K562 (cell line): ENCODE results near the gene MAP3K14. TPM values are rescaled to one million over a fixed set of nuclear protein-coding genes. Genes with fewer than 3 reads are reported as not detected.

Source experiments
- BRF2 ChIP-seq: IDR thresholded peaks from 3 replicates; pipeline ENCODE4 v1.6.1; 2011; ENCODE audit warnings: borderline replicate concordance, mild to moderate bottlenecking; ENCODE audit not compliant: insufficient read length, insufficient read depth
- CCNT2 ChIP-seq: IDR thresholded peaks from 2 replicates; pipeline ENCODE4 v1.6.1; 2011; ENCODE audit warnings: borderline replicate concordance, low read depth, mild to moderate bottlenecking, moderate library complexity, mixed read lengths, low read length; ENCODE audit not compliant: insufficient read length; ENCODE audit errors: extremely low read depth
- ETS1 ChIP-seq: conservative IDR thresholded peaks from 2 replicates; pipeline ENCODE4 v1.6.1; 2011; ENCODE audit warnings: low read depth, mild to moderate bottlenecking, low read length; ENCODE audit not compliant: control insufficient read depth
- HDAC8 ChIP-seq: fragments of 450-650 bp; IDR thresholded peaks from 2 replicates; pipeline ENCODE4 v1.6.1; 2016; ENCODE audit warnings: mild to moderate bottlenecking, missing genetic modification characterization, moderate library complexity, missing compliant biosample characterization
- IFI16 ChIP-seq: fragments of 250-450 bp; sonication (Bioruptor Pico); IDR thresholded peaks from 2 replicates; pipeline ENCODE4 v2.1.2; 2022; ENCODE audit warnings: mild to moderate bottlenecking, inconsistent platforms
- MAFG ChIP-seq: fragments of 450-650 bp; conservative IDR thresholded peaks from 2 replicates; pipeline ENCODE4 v1.6.1; 2016; ENCODE audit warnings: missing genetic modification characterization, missing compliant biosample characterization
- NFRKB ChIP-seq: fragments of 450-650 bp; IDR thresholded peaks from 2 replicates; pipeline ENCODE4 v1.6.1; 2016; ENCODE audit warnings: low read depth
- PML ChIP-seq: IDR thresholded peaks from 2 replicates; pipeline ENCODE4 v1.6.1; 2012; ENCODE audit warnings: low read length, inconsistent platforms
- RB1 ChIP-seq: fragments of 450-650 bp; IDR thresholded peaks from 2 replicates; pipeline ENCODE4 v1.6.1; 2017; ENCODE audit warnings: low read depth, mild to moderate bottlenecking
- RREB1 ChIP-seq: fragments of 250-450 bp; sonication (Bioruptor Pico); IDR thresholded peaks from 2 replicates; pipeline ENCODE4 v1.4.0; 2020
- SMAD2 ChIP-seq: fragments of 150-350 bp; IDR thresholded peaks from 2 replicates; pipeline ENCODE4 v1.6.1; 2014; ENCODE audit warnings: low read depth, mild to moderate bottlenecking, low read length
- TEAD1 ChIP-seq, 2 experiments: fragments of 450-650 bp in 1 of 2; sonication (generic) in 1 of 2; formaldehyde crosslinking; IDR thresholded peaks; 2 replicates each; pipeline versions ENCODE4 v1.4.0 to v1.8.0; 2020 to 2022; ENCODE audit warnings: mild to moderate bottlenecking in 2 of 2, missing genetic modification reagents in 1 of 2
- ZNF143 ChIP-seq: sonication (generic); formaldehyde crosslinking; IDR thresholded peaks from 2 replicates; pipeline ENCODE4 v1.9.0; 2022; ENCODE audit warnings: mild to moderate bottlenecking, missing genetic modification reagents
- ZNF766 ChIP-seq: fragments of 200-800 bp; sonication (Bioruptor generic); conservative IDR thresholded peaks from 2 replicates; pipeline ENCODE4 v1.6.1; 2016; ENCODE audit warnings: missing genetic modification characterization, missing compliant biosample characterization
- polyA plus RNA-seq, 8 experiments: library from polyadenylated mRNA; depleted of rRNA in 4 of 8; stranded (reverse) in 5 of 8; unstranded in 3 of 8; fragments of >200 nt; fragmentation: Nextera tagmentation in 2 of 8; fragmentation: Illumina TruSeq in 1 of 8; extraction: Ambion mirVana in 2 of 8; extraction: Trizol in 1 of 8; gene quantifications; 2 replicates each; pipeline versions ENCODE4 v1.2.1 to v1.2.3, GENCODE V29; 2011 to 2014; ENCODE audit warnings: inconsistent platforms in 1 of 8, missing spikeins in 1 of 8
- total RNA-seq, 7 experiments: library from RNA; depleted of rRNA in 6 of 7; stranded (reverse); fragments of >200 nt in 6 of 7; fragmentation: Illumina TruSeq in 2 of 7; extraction: Trizol in 2 of 7; gene quantifications; 2 replicates each; pipeline versions ENCODE4 v1.2.1 to v1.2.3, GENCODE V29; 2011 to 2021; ENCODE audit warnings: low replicate concordance in 1 of 7
- TF ChIP-seq, protein P1 (sequence below): fragments of 450-650 bp; IDR thresholded peaks from 2 replicates; pipeline ENCODE4 v1.6.1; 2017; ENCODE audit warnings: antibody characterized with exemption
- TF ChIP-seq, protein P2 (sequence below): fragments of 250-450 bp; sonication (Bioruptor Pico); IDR thresholded peaks from 2 replicates; pipeline ENCODE4 v1.9.0; 2021; ENCODE audit warnings: mild to moderate bottlenecking

The MAP3K14 gene
- total and polyA plus RNA-seq, 9 of the 15 experiments (the other 6 are each of a cell fraction or from before 2014, with no cell fraction given) = 0.45 to 8.7 (median 3.2) TPM

DNA sequence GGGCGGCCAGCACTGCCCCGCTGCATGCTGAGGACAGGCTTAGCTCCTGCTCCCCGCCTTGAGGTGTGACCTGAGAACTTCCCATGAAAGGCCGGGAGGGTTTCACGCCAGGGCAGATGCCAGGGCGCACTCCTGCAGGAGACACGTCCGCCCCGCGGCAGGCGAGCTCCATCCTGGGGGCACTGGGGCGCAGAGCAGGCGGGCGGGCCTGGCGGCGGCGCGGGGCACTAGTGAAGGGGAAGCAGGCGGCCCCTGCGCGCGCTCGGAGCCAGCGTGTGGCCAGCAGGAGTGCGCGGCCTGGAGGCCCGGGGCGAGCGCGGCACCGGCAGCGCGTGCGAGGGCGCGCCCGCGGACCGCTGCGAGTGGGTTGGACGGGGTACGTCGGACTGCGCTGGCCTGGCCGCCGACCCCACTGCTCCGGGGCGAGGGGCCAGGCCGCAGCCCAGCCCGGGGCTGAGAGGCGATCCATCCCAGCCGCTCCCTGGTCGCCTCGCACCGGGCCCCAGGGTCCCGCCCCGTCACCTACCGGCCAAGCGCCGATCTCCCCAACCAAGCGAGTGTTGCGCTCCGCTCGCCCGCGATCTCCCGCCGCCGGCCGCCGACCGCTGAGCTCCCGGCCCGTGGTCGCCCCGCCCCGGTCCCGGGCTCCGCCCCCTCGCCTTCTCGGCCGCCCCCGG is at the start of gene MAP3K14 (continued):
- TF ChIP-seq SMAD2 = no peak
- TF ChIP-seq TEAD1 (CRISPR knock-in tag; IDR thresholded peaks at IDR 0.05) = peak in 1 of 2 experiments; percentile 35; a peak in 1 of 4 replicates
- 0 out of 2 replicates have a peak, but pooled peaks have one; percentile 24 for TF ChIP-seq ZNF766 (CRISPR knock-in tag)
- no peak for TF ChIP-seq BRF2
- no peak for TF ChIP-seq NFRKB
- TF ChIP-seq IFI16 (CRISPR knock-in tag) = no peak
- TF ChIP-seq, protein P1, sequence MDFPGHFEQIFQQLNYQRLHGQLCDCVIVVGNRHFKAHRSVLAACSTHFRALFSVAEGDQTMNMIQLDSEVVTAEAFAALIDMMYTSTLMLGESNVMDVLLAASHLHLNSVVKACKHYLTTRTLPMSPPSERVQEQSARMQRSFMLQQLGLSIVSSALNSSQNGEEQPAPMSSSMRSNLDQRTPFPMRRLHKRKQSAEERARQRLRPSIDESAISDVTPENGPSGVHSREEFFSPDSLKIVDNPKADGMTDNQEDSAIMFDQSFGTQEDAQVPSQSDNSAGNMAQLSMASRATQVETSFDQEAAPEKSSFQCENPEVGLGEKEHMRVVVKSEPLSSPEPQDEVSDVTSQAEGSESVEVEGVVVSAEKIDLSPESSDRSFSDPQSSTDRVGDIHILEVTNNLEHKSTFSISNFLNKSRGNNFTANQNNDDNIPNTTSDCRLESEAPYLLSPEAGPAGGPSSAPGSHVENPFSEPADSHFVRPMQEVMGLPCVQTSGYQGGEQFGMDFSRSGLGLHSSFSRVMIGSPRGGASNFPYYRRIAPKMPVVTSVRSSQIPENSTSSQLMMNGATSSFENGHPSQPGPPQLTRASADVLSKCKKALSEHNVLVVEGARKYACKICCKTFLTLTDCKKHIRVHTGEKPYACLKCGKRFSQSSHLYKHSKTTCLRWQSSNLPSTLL = no peak
- TF ChIP-seq, protein P2, sequence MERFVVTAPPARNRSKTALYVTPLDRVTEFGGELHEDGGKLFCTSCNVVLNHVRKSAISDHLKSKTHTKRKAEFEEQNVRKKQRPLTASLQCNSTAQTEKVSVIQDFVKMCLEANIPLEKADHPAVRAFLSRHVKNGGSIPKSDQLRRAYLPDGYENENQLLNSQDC (CRISPR knock-in tag) = 0 out of 2 replicates have a peak, but pooled peaks have one; percentile 38
- peak; percentile 77; the same call in 1 of the 2 replicates for TF ChIP-seq ETS1
- TF ChIP-seq PML = 0 out of 2 replicates have a peak, but pooled peaks have one; percentile 32
- TF ChIP-seq RB1 = peak; percentile 92
- TF ChIP-seq HDAC8 (tag) = 0 out of 2 replicates have a peak, but pooled peaks have one; percentile 38
- TF ChIP-seq CCNT2 = peak; percentile 86
- peak; percentile 35; the same call in 1 of the 2 replicates for TF ChIP-seq RREB1
- TF ChIP-seq ZNF143 (CRISPR knock-in tag) = peak; percentile 32; the same call in 1 of the 2 replicates
- no peak for TF ChIP-seq MAFG (tag)
